ACHN (cell line): ENCODE data around the gene DYNLRB1.
A peak's percentile ranks its signal among the peaks of the same experiment; 100 is the strongest.

Experiments
- DNase-seq: peaks from one replicate; pipeline ENCODE4 v3.0.0-alpha.2; 2015
- in situ Hi-C: cut with HindIII; loops from 2 replicates; pipeline ENCODE4 v1.10.0; 2017; ENCODE audit warnings: low sequenced_read_pairs, low pct_ligation_motif_present, low pct_unique_long_range_greater_than_20kb

Gene DYNLRB1

DNA sequence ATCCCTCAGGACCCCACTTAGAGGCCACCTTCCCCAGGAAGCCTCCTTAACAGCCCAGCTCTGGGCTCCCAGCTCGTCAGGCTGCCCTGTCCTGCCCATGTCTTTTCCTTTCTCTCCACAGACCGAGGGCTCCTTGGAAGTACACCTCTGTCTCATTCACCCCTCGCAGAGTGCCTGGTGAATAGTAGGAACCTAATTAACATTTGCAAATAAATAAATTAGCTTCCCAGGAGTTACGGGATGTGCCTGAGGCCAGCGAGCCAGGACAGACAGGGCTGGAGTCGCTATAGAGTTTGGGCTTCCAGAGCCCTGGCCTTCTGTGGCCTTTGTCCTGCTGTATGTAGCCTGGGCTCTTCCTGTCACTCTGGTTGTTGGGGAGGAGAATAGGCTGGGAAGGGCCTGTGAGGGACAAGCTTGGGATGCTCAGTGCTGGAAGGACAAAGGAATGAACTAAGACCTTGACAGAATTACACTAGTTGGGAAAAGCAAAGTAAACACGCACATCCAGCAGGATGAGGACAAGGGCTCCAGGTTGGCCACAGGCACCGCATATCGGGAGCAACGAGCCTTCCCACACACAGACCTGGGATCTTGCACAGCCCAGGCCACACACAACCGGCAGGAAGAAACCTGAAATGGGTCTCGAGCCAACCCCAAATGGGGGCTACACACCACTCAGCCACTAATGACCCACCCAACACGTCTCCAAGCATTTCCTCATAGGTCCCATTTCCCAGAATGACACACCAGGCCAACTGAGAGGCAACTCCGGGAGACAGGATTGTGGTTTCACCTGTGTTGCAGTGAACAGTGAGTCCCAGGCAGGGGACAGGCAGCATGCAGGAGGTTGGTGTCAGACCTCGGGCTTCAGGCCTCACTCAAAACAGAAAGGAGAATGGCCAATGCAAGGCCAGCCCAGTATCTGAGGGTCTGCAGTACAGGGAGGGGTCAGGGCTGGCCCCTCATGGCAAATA is 52.0 kb downstream of the DYNLRB1 start:
- no peak for DNase-seq
- in situ Hi-C loops: no loop called here

DNA sequence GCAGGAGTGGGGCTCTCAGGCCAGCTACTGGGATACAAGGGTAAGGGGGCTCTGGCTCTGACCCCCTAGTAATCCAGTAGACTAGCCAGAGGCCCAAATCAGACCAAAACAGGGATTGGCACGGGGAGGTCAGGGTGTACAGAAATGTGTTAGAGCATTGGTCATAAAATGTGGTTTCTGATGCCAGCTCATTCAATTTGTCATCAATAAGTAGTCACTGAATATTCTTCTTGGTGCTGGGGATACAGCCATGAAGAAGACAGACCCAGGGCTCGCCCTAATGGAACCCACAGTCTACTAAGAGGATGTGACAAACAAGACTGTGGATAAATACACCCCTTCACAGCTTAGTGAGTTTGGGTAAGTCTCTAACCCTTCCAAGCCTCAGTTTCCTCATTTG is 53.4 kb downstream of the DYNLRB1 start:
- no peak for DNase-seq
- in situ Hi-C loops: no loop called here

DNA sequence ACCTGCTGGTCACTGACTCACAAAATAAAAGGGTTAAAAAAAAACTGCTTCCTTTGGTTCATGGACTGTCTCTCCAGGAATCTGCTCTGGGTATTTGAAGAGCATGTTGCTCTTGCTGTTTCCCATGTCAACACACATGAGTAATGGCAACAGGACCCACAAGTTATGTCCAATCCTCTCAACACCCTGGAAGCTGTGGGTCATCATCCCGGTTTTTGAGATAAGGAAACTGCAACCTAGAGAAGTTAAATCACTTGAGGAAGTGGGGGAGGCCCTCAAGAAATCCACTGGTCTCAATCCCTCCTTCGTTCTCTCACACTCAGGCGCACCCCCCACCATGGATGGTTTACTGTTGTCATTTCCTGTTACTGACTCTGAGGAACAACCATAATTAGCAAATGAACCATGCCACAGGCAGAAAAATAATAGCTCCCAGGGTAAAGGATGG is 54.7 kb downstream of the DYNLRB1 start:
- DNase-seq: no peak
- in situ Hi-C loops: no loop called here

DNA sequence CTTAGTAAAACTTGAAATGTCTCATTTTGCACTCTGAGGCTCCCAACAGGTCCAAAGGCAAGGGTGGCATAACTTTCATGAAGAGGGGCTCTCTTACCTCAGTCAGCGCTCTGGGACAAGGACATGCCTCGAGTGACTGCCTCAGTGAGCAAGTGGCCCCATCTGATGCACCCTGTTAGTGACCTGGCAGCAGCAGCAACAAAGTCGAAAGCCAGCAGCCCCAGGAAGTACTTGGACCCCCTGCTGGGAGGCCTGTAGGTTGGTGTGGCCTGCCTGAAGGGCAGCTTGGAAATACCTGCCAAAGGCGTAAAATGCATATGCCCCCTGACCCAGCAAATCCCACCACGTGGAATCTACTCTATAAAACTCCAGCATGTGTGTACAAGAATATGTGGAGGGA is 55.5 kb downstream of the DYNLRB1 start:
- DNase-seq: no peak
- in situ Hi-C loops: no loop called here

DNA sequence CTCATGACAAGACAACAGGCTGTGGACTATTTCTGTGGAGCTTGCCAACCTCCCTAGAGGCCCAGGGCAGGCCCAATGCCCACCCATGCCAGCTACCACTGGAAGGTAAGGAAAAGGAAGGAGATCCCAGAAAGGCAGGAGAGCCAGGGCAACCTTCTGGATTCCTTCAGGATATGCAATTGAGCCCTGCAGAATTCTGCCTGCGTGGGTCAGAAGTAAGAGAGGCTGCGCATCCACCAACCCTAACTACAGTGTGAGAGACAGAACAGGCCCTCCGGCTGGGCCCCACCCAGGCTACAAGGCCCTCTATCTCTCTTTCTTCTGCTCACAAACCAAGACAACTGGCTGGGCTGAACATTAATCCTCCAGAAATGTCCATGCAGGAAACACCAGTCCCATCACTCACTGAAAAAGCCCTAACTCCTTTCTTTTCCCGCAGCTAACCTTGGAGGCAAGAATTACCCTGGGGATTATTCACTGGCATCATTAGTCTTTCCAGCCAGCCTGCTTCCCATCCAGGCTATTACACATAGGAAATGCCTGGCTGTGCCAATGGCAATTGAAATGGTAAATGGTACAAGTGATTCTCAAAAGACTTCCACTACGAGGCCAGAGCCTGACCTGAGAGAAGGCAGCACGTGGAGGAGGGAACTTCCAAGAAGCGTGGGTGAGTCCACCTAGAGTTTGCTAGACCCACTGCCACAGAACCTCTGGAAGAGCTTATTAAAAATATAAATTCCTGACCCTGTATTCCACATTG is 57.5 kb downstream of the DYNLRB1 start:
- no peak for DNase-seq
- in situ Hi-C loops: no loop called here

DNA sequence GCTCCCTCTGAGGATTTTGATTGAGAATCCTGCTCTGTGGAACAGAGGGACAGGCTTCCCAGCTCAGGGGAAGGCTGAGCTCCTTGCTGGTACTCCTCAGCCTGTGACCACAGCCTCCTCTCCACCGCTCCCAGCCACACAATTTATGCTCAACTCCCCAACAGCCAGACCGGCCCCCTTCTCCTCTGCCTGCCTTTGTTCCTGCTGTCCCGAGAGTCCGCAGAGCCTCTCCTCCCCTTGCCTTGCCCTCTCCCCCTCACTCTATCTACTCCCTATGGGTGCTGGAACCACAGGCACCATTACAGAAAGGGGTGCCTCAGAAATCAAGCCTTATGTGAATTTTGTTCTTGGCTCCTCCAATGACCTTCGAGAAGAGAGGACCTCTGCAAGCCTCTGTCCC is 58.2 kb downstream of the DYNLRB1 start:
- no peak for DNase-seq
- in situ Hi-C loops: no loop called here

DNA sequence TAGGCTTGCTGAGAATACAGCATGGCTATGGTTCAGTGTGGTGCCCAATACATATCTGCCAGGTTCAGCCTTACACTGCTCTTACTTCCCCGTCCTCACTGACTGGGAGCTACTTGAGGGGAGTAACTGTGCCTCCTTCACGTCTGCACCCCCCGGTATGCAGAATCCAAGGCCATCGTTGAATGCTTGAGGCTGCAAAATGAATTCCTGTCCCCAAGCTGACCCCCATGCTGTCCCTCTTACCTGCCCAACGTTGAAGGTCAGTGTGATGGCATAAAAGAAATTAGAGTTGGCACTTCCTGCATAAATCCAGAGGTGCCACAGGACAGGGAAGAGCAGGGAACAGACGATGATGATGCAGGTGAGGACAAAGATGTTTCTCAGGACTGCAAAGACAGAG is 58.6 kb downstream of the DYNLRB1 start:
- in situ Hi-C loops: no loop called here
- DNase-seq: no peak

DNA sequence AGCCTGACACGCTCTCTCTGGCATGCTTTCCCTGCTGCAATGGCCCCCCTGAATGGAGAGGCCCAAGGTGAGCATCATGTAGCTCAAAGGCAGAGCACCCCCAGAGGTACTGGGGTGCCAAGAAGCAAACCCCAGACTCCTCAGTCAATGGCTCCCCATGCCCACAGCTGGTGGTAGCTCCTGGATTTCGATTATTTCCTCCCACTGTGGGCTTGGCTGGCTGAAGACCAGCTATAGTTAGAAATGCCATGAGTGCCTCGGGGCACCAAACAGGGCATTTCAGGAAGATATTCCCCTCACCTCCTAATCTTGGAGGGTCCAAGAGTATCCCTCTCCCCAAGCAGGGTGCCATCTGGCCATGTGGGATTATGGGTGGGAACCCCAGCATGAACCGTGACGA is 59.0 kb downstream of the DYNLRB1 start:
- DNase-seq: no peak
- in situ Hi-C loops: no loop called here

DNA sequence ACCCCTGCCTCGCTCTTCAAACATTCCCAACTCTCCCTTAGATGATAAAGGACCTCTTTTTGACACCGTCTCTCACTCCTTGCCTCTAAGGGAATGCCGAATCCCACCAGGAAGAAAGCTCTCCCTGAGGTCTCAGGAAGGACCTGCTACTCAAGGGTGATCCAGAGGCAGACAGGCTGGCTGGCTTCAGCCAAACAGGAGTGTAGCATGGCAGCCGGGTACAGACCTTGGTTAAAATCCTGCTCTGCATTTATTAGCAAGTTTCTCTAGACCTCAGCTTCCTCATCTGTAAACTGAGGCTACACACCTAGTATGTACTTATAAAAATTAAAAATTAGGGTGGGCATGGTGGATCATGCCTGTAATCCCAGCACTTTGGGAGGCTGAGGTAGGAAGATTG is 59.5 kb downstream of the DYNLRB1 start:
- in situ Hi-C loops: no loop called here
- no peak for DNase-seq

DNA sequence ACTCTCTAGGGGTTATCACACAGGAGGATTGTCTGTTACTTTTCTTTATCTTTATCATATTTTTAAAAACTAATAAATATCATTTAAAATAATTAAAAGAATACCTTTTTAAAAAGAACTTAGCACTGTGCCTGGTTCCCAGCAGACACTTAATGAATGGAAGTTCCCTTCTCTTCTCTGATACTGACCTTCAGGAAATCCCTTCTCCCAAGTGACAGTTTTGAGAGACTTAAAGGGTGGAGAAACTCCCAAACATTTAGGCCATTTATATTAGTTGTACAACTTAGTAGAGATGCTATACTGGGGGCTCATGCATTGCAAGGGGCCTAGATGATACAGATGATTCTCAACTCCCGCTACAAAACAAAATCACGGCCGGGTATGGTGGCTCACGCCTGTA is 60.8 kb downstream of the DYNLRB1 start:
- no peak for DNase-seq
- in situ Hi-C loops: no loop called here

DNA sequence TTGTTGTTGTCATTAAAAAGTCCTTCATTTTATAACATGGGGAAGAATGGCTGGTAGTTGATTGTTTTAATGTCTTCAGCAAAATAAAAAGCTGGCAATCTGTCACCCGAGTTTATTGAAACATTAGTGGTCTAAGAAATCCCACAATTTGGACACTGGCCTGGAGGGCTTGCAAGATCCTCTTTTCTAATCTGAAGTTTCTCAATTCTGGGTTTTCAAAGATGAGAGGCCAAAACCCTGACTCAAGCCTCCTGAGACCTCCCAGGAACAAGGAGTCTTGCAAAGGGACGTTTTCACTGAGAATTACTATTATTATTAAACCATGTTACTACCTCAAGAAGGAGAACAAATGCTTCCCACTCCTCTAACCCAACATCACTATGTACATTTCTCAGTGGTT is 61.8 kb downstream of the DYNLRB1 start:
- in situ Hi-C loops: no loop called here
- DNase-seq: no peak

DNA sequence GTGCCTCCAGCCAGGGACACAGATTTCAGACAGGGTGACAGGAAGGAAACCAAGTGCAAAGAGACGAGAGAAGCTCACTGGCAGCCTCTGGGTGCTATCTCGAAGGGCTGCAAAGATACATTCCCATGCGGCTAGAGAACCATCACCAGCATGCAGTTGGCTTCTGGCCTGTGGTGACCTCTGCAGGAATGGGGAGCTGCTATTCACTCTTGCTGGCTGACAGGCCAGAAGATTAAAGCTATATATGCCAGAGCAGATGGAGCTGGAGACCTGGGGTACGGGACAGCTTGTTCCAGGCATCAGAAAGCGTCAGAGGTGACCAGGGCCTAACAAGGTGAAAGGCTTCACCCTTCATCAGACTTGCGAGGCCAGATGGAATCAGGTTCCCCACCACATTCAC is 62.3 kb downstream of the DYNLRB1 start:
- in situ Hi-C loops: no loop called here
- no peak for DNase-seq

DNA sequence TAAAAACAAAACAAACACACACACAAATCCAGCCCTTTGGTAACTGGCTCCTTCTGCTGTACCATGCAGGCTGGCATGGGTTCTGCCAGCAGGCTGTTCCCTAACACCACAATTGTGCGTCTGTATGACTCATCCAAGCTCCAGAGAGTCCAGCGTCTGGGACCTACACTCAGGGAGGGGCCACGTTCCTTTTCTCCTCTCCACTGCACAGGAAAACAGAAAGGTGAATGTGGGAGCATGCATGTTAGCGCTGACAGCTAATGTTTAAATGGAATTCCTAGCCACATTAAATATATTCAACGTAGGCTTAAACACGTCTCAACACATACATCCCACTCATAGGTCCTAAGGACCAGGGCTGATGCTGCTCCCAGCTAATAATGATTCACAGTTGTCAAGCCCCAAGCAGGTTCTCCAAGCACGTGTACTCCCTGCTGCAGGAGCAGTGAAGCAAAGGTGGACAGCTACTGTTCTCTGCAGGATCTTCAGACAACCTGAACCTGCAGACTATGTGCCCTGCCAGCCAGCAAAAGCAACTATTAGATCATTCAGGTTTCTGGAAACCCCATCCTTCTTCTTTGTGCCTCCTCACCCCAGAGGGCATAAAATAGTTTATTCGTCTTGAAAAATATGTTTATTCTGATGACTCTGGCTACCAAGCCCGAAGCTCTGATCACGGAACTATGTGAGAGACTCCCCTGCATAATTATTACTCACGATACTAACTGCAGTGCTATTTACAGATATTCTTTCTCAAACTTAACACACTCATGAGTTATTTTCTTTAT is 63.2 kb downstream of the DYNLRB1 start:
- DNase-seq: peak; percentile 78
- in situ Hi-C loops: no loop called here

DNA sequence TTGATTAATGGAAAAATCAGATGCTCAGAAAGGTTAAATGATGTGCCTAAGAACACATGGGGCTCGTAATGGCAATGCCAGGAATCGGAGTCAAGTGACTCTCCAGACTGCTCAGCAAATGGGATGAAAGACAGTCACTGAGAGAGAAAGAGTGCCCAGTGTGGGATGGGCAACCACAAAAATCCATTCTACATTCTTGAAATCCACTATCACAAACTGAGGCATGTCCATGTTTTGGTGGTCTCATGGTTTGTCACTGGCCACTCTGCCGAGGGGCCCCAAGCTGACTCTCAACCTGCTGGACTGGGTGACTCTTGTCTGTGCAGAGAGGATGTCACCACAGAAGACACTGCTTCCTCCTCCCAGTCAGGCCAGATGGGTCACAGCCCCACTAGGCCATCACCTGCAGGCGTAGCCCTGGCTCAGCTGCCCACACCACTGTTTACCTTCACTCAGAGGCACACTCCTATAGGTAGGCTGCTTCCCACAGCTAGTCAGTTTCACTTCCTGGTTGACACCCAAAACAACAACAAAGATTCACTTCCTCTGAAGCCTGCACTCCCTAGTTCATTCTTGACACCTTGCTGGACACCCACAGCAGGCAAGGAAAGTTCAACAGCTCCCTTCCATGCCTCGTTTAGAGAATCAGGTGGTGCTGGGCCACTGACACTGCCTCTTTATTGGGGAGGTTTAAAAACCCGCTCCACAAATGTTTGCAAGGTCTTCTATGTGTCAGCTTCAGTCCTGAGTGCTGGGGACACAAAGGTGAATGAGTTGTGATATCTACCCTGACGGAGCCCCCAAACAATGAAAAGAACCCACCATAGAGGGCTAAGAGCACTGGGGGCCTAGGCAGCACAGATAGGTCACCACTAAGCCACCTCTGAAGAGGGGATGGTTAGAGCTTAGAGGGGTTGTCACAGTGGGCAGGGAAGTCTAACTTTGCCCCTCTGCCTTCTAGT is 64.0 kb downstream of the DYNLRB1 start:
- in situ Hi-C loops: no loop called here
- no peak for DNase-seq

DNA sequence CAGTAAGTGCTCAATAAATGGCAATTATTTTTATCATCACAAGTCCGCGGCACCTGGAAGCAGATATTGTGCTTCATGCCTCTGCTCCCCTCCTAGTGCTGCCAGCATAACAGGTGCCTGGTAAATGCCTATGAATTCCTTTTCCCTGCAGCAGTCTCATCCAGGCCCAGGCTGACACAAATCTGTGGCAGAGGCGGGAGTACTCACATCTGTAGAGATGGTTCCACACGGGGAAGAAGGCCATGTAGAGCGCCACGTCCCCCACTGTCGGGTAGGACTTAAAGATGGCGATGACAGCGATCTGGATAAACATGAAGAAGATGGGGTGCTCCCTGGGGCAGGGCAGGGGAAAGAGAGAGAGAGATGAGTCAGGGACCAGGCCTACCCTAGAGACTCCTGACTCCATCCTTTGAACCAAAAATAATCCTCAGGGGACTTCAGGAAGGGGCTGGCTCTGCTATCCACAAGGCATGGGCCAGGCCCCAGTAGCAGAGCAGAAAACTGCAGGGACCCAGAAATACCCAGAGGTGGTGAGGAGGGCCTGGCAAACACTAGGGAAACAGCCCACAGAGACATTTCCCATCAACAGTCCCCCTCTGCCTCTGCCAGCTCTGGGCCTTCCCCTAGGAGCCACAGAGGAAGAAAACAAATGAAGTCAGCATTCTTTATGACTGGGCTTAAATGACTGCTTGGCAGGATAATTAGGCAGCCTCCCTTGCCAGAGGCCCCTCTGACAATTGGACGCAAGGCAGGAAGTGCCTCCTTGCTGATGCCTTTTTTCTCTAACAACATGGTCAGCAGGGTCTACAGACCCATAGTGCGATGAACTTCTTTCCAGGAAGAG is 65.3 kb downstream of the DYNLRB1 start:
- no peak for DNase-seq

DNA sequence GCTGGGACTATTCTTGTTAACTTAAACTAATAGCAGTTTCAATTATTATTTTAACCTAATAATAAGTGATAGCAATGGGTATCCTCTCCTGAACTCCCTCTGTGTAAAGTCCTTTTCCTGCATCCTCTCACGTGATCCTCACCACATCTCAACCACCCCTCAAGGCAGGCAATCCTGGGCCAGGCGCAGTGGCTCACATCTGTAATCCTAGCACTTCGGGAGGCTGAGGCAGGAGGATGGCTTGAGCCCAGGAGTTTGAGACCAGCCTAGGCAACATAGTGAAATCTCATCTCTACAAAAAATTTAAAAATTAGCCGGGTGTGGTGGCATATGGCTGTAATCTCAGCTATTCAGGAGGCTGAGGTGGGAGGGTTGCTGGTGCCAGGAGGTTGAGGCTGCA is 66.0 kb downstream of the DYNLRB1 start:
- in situ Hi-C loops: no loop called here
- no peak for DNase-seq

More for the DNA sequence above, 65.3 kb downstream of the DYNLRB1 start:
- in situ Hi-C loops: no loop called here

DNA sequence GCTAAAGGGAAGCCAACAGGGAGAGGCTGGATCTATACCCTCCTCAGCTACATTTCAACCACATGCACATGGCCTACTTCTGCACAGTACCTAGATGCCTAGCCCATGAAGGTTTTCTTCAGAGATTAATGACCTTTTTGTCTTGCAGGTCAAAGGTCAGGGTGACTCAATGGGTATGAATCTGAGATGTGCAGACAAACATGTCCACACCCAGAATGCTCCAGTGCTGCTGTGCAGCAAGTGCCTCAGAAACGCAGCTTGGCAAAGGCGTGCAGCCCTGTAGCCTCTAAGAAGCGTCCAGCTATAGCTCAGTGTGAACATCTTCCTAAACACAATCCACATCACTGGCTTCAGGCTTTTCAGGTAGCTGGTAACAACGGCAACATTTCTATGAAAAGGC is 66.7 kb downstream of the DYNLRB1 start:
- in situ Hi-C loops: no loop called here
- no peak for DNase-seq
